ENCODE measurements around the gene CYTIP. TPM values are rescaled to one million over a fixed set of nuclear protein-coding genes. Genes with fewer than 3 reads are reported as not detected.

CYTIP gene
- total RNA-seq, 4 donors from 2014 or later = 3.2 to 10.6 (median 7.2) TPM

DNA sequence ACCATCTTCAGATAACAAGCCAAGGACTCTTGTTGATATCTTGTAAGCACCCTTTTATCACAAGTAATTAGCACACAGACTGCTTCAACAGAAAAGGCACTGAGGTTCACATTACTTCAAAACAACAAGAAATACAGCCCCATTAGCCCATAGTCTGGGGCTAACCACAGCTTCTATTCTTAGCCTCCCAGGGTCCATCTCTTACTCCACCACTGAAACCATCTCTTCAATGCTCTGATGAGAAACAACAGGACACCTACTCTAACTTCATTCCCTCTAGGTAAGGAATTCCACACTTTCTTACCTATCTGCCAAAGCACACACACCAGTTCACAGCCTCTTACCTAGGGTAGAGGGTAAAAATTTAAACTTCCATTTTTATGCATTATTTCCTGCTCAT lies 26.4 kb upstream of the CYTIP start:
- no peaks in the 10 kb centered on the region for H3K9me3 ChIP-seq
- H3K27ac ChIP-seq = no peak overlapping the region
- H3K27me3 ChIP-seq = no peaks in the 10 kb centered on the region
- no peak for DNase-seq
- H3K4me1 ChIP-seq = no peaks in the 10 kb centered on the region
- H3K4me3 ChIP-seq (replicated peaks in 1 of 3) = no peak overlapping the region
- intact Hi-C loops (cut with DNase I) = no loop called here
- H3K36me3 ChIP-seq = no peaks in the 10 kb centered on the region
- TF ChIP-seq POLR2A (IDR thresholded peaks at IDR 0.05) = no peak
- TF ChIP-seq, protein P1, sequence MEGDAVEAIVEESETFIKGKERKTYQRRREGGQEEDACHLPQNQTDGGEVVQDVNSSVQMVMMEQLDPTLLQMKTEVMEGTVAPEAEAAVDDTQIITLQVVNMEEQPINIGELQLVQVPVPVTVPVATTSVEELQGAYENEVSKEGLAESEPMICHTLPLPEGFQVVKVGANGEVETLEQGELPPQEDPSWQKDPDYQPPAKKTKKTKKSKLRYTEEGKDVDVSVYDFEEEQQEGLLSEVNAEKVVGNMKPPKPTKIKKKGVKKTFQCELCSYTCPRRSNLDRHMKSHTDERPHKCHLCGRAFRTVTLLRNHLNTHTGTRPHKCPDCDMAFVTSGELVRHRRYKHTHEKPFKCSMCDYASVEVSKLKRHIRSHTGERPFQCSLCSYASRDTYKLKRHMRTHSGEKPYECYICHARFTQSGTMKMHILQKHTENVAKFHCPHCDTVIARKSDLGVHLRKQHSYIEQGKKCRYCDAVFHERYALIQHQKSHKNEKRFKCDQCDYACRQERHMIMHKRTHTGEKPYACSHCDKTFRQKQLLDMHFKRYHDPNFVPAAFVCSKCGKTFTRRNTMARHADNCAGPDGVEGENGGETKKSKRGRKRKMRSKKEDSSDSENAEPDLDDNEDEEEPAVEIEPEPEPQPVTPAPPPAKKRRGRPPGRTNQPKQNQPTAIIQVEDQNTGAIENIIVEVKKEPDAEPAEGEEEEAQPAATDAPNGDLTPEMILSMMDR (IDR thresholded peaks at IDR 0.05) = no peak

DNA sequence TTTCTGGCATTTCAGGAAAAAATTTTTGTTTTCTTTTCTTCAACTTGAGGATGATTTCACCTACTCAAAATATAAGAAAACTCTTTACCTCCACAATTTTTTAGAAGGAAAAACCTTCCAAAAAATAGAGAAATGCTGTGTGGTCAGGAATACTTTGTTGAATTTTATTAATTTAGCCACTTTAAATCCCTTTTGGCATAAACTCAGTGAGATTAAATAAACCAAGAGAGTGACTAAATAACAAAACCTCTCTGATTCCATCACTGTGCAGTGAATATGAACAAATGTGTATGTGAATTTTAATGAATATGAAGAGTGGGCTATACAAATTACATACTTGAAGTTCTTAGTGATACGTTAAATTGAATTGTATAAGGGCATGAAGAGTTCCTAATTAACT lies 25.8 kb upstream of the CYTIP start:
- Histone ChIP-seq H3K9me3 (no peaks in the 10 kb centered on the region), H3K36me3 (no peaks in the 10 kb centered on the region), H3K4me1 (no peaks in the 10 kb centered on the region), H3K27me3 (no peaks in the 10 kb centered on the region), H3K27ac (no peak overlapping the region), H3K4me3 (replicated peaks in 1 of 3) (no peak overlapping the region)
- DNase-seq = no peak
- intact Hi-C loops (cut with DNase I) = no loop called here
- TF ChIP-seq, protein P1 (IDR thresholded peaks at IDR 0.05) = no peak
- WGBS, 2 donors = 71 to 83% methylated on average over 1 of the region's 1 CpG

DNA sequence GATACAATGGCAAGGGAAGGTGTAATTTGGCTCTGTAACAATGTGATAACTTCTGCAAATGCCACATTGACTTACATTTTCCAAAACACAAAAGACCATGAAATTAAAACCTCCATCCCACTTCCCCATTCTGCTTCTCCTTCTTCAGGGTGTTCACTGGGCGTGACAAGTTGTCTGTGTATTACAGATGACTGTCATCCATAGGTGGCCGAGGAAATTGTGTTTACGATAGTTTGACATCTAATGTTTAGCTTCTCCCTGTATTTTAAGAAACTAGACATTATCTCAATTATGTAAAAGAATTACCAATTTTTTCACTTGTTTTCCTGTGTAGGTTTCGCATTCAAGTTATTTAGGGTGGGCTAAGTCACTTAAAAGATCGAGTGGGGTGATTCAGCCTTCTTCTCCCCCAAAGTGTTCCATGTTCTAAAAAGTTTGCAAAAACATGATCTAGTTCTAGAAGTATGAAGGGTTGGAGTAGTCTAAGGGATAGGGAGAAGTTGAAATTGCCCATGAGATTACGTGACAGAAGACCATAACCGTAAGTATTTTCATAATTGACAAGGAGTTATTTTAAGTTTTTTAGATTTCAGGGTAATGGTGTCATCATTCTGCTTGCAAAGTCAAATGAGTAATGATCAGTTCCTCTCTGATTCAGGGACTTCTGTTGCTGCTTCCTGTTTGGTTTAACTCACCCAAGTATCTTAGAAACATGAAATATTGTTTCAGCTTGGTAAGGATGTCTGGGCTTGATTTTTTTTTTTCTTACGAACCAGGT lies 25.2 kb upstream of the CYTIP start:
- no peak for DNase-seq
- no peaks in the 10 kb centered on the region for H3K9me3 ChIP-seq
- H3K4me3 ChIP-seq (replicated peaks in 1 of 3) = no peak overlapping the region
- H3K27ac ChIP-seq = no peak overlapping the region
- intact Hi-C loops (cut with DNase I) = no loop called here
- TF ChIP-seq, protein P1 (IDR thresholded peaks at IDR 0.05) = no peak
- TF ChIP-seq POLR2A (IDR thresholded peaks at IDR 0.05) = no peak
- no peaks in the 10 kb centered on the region for H3K27me3 ChIP-seq
- H3K36me3 ChIP-seq = no peaks in the 10 kb centered on the region
- no peaks in the 10 kb centered on the region for H3K4me1 ChIP-seq
- WGBS, 2 donors = 75 to 81% methylated on average over 8 of the region's 8 CpGs

DNA sequence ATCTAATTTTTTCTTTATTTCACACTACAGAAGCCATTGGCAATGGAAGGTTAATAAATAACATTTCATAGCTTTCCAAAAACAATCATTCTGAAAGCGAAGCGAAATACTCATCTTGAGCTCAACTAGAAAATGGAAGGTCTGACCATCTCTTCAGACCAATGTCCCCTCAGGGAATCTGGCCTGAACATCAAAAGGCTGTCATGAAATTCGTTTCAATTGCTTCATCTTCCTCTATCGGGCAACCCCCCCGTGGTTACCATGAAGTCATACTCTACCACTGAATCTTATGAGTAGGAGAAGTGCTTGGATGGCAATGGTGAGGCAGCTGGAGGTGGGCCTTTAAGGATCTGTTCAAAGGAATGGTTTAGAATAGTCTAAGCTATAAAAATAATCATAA lies 22.9 kb upstream of the CYTIP start:
- Histone ChIP-seq H3K36me3 (no peaks in the 10 kb centered on the region), H3K27ac (no peak overlapping the region), H3K4me3 (replicated peaks in 1 of 3) (no peak overlapping the region), H3K4me1 (no peaks in the 10 kb centered on the region), H3K9me3 (no peaks in the 10 kb centered on the region), H3K27me3 (no peaks in the 10 kb centered on the region)
- no peak for DNase-seq
- TF ChIP-seq, protein P1 (IDR thresholded peaks at IDR 0.05) = no peak
- no peak for TF ChIP-seq POLR2A (IDR thresholded peaks at IDR 0.05)
- intact Hi-C loops (cut with DNase I) = no loop called here
- WGBS, 2 donors = 82 to 87% methylated on average over 5 of the region's 5 CpGs

DNA sequence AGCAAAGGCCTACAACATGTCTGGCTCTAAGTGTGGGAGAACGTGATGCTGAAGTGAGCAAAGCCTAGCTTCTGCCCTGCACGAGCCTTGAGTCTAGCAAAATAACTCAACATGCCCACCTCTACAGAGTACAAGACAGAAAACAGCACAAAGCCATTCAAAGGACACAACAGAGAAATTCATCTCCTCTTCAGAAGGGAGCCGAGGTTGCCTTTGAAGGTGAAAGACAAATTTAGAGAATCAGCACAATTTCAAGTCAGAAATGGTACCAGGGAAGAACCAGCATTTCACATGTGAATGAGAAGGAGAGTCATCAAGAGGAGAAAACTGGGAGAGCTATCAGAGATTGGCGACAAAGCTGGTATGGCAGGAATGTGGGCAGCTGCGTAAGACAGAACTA lies 21.7 kb upstream of the CYTIP start:
- DNase-seq = no peak
- intact Hi-C loops (cut with DNase I) = no loop called here
- Histone ChIP-seq H3K4me1 (no peaks in the 10 kb centered on the region), H3K27ac (no peak overlapping the region), H3K4me3 (replicated peaks in 1 of 3) (no peak overlapping the region), H3K9me3 (no peaks in the 10 kb centered on the region), H3K36me3 (no peaks in the 10 kb centered on the region), H3K27me3 (no peaks in the 10 kb centered on the region)
- 89 to 92% methylated on average over 5 of the region's 5 CpGs for WGBS, 2 donors
- TF ChIP-seq POLR2A (IDR thresholded peaks at IDR 0.05) = no peak
- TF ChIP-seq, protein P1 (IDR thresholded peaks at IDR 0.05) = no peak

Measured in thyroid gland (tissue), 4 donors.